Neuronal stem cell (in vitro differentiated cells): Measurements from ENCODE around the gene ALG1L2.
"Not testable (repeated sequence)": the region's sequence is repeated elsewhere in the genome, so short reads cannot be mapped to it uniquely, and the experiment has no call there.

ENCODE experiments used
- DNase-seq: peaks from one replicate; pipeline ENCODE4 v3.0.0-alpha.2; 2013; ENCODE audit warnings: low spot score
- H2AFZ ChIP-seq: one replicate; pipeline ENCODE4 v1.6.1; 2013; ENCODE audit warnings: mild to moderate bottlenecking, low read length, inconsistent platforms
- H2AK5ac ChIP-seq: 2 replicates; pipeline ENCODE4 v1.6.1; 2013; ENCODE audit warnings: low read depth, mild to moderate bottlenecking, inconsistent platforms, low read length, moderate library complexity, mixed read lengths
- H2BK120ac ChIP-seq: 2 replicates; pipeline ENCODE4 v1.6.1; 2013; ENCODE audit warnings: low read depth, mild to moderate bottlenecking, inconsistent platforms, low read length, moderate library complexity, mixed read lengths
- H2BK12ac ChIP-seq: one replicate; pipeline ENCODE4 v1.6.1; 2013; ENCODE audit warnings: low read length, inconsistent platforms
- H2BK15ac ChIP-seq: 2 replicates; pipeline ENCODE4 v1.6.1; 2013; ENCODE audit warnings: mild to moderate bottlenecking, low read length, inconsistent platforms, mixed read lengths
- H2BK5ac ChIP-seq: one replicate; pipeline ENCODE4 v1.6.1; 2013; ENCODE audit warnings: inconsistent platforms, mild to moderate bottlenecking, low read length, moderate library complexity
- H3K14ac ChIP-seq: one replicate; pipeline ENCODE4 v1.6.1; 2013; ENCODE audit warnings: low read length, inconsistent platforms
- H3K18ac ChIP-seq: 2 replicates; pipeline ENCODE4 v1.6.1; 2013; ENCODE audit warnings: low read length, inconsistent platforms
- H3K23ac ChIP-seq: 2 replicates; pipeline ENCODE4 v1.6.1; 2013; ENCODE audit warnings: low read depth, mild to moderate bottlenecking, mixed read lengths, low read length, inconsistent platforms; ENCODE audit not compliant: poor library complexity
- H3K27ac ChIP-seq: replicated peaks from 3 replicates; pipeline ENCODE4 v1.5.1; 2013; ENCODE audit warnings: low read length, inconsistent platforms
- H3K27me3 ChIP-seq, 3 experiments: 2 replicates each; pipeline ENCODE4 v1.6.1; 2013; ENCODE audit warnings: low read length in 3 of 3, mild to moderate bottlenecking in 2 of 3, inconsistent platforms in 1 of 3, low read depth in 1 of 3, mixed read lengths in 1 of 3, moderate library complexity in 1 of 3; ENCODE audit not compliant: control insufficient read depth in 3 of 3, insufficient read depth in 3 of 3
- H3K36me3 ChIP-seq, 2 donors: replicated peaks in 1 of 2; 2 replicates each; pipeline ENCODE4 v1.6.1; 2013; ENCODE audit warnings: low read length in 2 of 2; ENCODE audit not compliant: control insufficient read depth in 2 of 2, insufficient read depth in 2 of 2
- H3K4ac ChIP-seq: 2 replicates; pipeline ENCODE4 v1.6.1; 2013; ENCODE audit warnings: inconsistent platforms, mild to moderate bottlenecking, low read length, moderate library complexity
- H3K4me1 ChIP-seq, 2 donors: 1 replicate in 1 of 2; 2 replicates in 1 of 2; pipeline ENCODE4 v1.6.1; 2013; ENCODE audit warnings: low read length in 2 of 2, low read depth in 1 of 2; ENCODE audit not compliant: control insufficient read depth in 2 of 2, insufficient read depth in 1 of 2
- H3K4me2 ChIP-seq: one replicate; pipeline ENCODE4 v1.6.1; 2013; ENCODE audit warnings: mild to moderate bottlenecking, low read length, inconsistent platforms; ENCODE audit not compliant: insufficient read depth, poor library complexity, severe bottlenecking
- H3K4me3 ChIP-seq, 2 donors: 2 replicates each; pipeline ENCODE4 v1.5.1; 2013; ENCODE audit warnings: low read length in 2 of 2, mild to moderate bottlenecking in 2 of 2, inconsistent platforms in 1 of 2, moderate library complexity in 1 of 2
- H3K79me1 ChIP-seq: one replicate; pipeline ENCODE4 v1.6.1; 2013; ENCODE audit warnings: low read depth, mild to moderate bottlenecking, inconsistent platforms, low read length, moderate library complexity
- H3K9ac ChIP-seq: one replicate; pipeline ENCODE4 v1.6.1; 2013; ENCODE audit warnings: mild to moderate bottlenecking, low read depth, low read length, inconsistent platforms; ENCODE audit not compliant: poor library complexity
- H3K9me3 ChIP-seq, 2 donors: replicated peaks in 1 of 2; 2 replicates each; pipeline versions ENCODE3 to v1.6.1; 2013; ENCODE audit warnings: low read length in 2 of 2, mild to moderate bottlenecking in 2 of 2, inconsistent platforms in 1 of 2, low read depth in 1 of 2, mixed read lengths in 1 of 2, moderate library complexity in 1 of 2; ENCODE audit not compliant: control insufficient read depth in 2 of 2, insufficient read depth in 1 of 2
- H4K8ac ChIP-seq: one replicate; pipeline ENCODE4 v1.6.1; 2013; ENCODE audit warnings: low read depth, mild to moderate bottlenecking, inconsistent platforms, low read length, moderate library complexity
- H4K91ac ChIP-seq: one replicate; pipeline ENCODE4 v1.6.1; 2013; ENCODE audit warnings: low read length, low read depth, mild to moderate bottlenecking, inconsistent platforms; ENCODE audit not compliant: poor library complexity
- WGBS, 2 donors: extraction: QIAGEN DNeasy Blood & Tissue Kit; methylation state at CpG; one replicate each; pipeline ENCODE4 v1.1.7; 2013; ENCODE audit warnings: missing lambda C conversion rate in 2 of 2, mixed read lengths in 1 of 2; ENCODE audit not compliant: insufficient read length in 2 of 2, insufficient replicate concordance in 1 of 2; ENCODE audit errors: extremely low coverage in 2 of 2; 5-methylcytosine and 5-hydroxymethylcytosine counted together

Gene ALG1L2

DNA sequence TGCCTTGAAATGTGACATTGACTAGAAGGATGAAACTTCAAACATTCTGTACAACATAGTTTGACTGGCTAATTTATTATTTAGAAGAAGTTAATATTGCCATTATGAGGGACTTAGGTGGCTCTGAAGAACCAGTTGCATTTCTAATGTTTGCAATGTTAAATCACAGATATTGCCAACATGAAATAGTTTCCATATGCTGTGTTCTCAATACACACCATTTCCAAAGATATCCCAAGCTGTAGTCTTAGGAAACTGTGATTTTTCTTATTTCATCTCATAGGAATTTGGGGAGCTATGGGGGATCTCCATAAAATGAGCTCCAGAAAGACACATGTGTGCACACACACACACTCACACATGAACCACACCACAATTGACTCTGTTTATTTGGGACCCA lies 36.3 kb downstream of the ALG1L2 start:
- H2BK12ac ChIP-seq = no peak overlapping the region
- no peak overlapping the region for H3K4me3 ChIP-seq
- no peak overlapping the region for H2BK120ac ChIP-seq
- no peak overlapping the region for H3K4me2 ChIP-seq
- no peak for DNase-seq
- H4K91ac ChIP-seq = no peak overlapping the region
- no peak overlapping the region for H3K4ac ChIP-seq
- H3K36me3 ChIP-seq = no peaks in the 10 kb centered on the region
- no peaks in the 10 kb centered on the region for H3K9me3 ChIP-seq
- peaks cover 4% of the 10 kb centered on the region for H3K79me1 ChIP-seq
- no peaks in the 10 kb centered on the region for H3K27me3 ChIP-seq
- H3K27ac ChIP-seq = no peak overlapping the region
- H2BK5ac ChIP-seq = no peak overlapping the region
- H2AK5ac ChIP-seq = no peak overlapping the region
- H2AFZ ChIP-seq = no peak overlapping the region
- H3K23ac ChIP-seq = no peak overlapping the region
- H3K18ac ChIP-seq = no peak overlapping the region
- no peak overlapping the region for H3K14ac ChIP-seq
- H3K4me1 ChIP-seq = no peaks in the 10 kb centered on the region
- H3K9ac ChIP-seq = no peak overlapping the region
- no peak overlapping the region for H2BK15ac ChIP-seq
- H4K8ac ChIP-seq = no peak overlapping the region

- not testable (repeated sequence) for H3K9ac ChIP-seq, H2BK12ac ChIP-seq, H2BK15ac ChIP-seq, H3K14ac ChIP-seq, H4K91ac ChIP-seq, H3K27ac ChIP-seq, H3K9me3 ChIP-seq, H4K8ac ChIP-seq, H2AFZ ChIP-seq, H3K4me1 ChIP-seq, H3K4me2 ChIP-seq, H3K36me3 ChIP-seq, H3K27me3 ChIP-seq, H3K79me1 ChIP-seq, H2AK5ac ChIP-seq, H3K4ac ChIP-seq, H3K23ac ChIP-seq, H2BK120ac ChIP-seq, DNase-seq, H2BK5ac ChIP-seq, H3K4me3 ChIP-seq
- peak overlapping the region; percentile 48 for H3K18ac ChIP-seq
- no CpG with 5 or more reads among the region's 9 CpGs for WGBS, 2 donors
Observed at GRCh38 chr3:130119824-130120223, 38.2 kb downstream of the ALG1L2 start.

- not testable (repeated sequence) for H2AFZ ChIP-seq, H3K4me1 ChIP-seq, H3K27me3 ChIP-seq, H3K79me1 ChIP-seq, H3K4me3 ChIP-seq, H3K4me2 ChIP-seq, H4K8ac ChIP-seq, H3K14ac ChIP-seq, H4K91ac ChIP-seq, H3K9me3 ChIP-seq, H3K23ac ChIP-seq, H3K27ac ChIP-seq, H3K4ac ChIP-seq, H2BK5ac ChIP-seq, H3K18ac ChIP-seq, H2BK15ac ChIP-seq, H2AK5ac ChIP-seq, H3K9ac ChIP-seq, H2BK120ac ChIP-seq, DNase-seq, H2BK12ac ChIP-seq, H3K36me3 ChIP-seq
- WGBS, 2 donors = no CpG with 5 or more reads among the region's 3 CpGs
Observed at GRCh38 chr3:130120291-130120690, 38.7 kb downstream of the ALG1L2 start.

GRCh38 chr3:130122891-130123775 lies 41.5 kb downstream of the ALG1L2 start:
- H3K4me3 ChIP-seq, H3K18ac ChIP-seq, H2BK15ac ChIP-seq, H3K4me1 ChIP-seq, DNase-seq, H2AK5ac ChIP-seq, H3K9ac ChIP-seq, H2AFZ ChIP-seq, H3K4me2 ChIP-seq, H3K14ac ChIP-seq, H3K36me3 ChIP-seq, H3K79me1 ChIP-seq, H3K27me3 ChIP-seq, H4K91ac ChIP-seq, H2BK5ac ChIP-seq, H3K9me3 ChIP-seq, H2BK120ac ChIP-seq, H3K4ac ChIP-seq, H4K8ac ChIP-seq, H3K27ac ChIP-seq, H3K23ac ChIP-seq, H2BK12ac ChIP-seq: not testable (repeated sequence)
- whole genome bisulfite sequencing, 2 donors = no CpG with 5 or more reads among the region's 17 CpGs
